NK-92 (cell line): ENCODE measurements around the gene NRTN.
"Not testable (repeated sequence)": the region's sequence is repeated elsewhere in the genome, so short reads cannot be mapped to it uniquely, and the experiment has no call there.

Source experiments
- DNase-seq: peaks from one replicate; lab custom pipeline; 2025; ENCODE audit not compliant: unreplicated experiment; lab: John Stamatoyannopoulos, UW

NRTN gene, protein sequence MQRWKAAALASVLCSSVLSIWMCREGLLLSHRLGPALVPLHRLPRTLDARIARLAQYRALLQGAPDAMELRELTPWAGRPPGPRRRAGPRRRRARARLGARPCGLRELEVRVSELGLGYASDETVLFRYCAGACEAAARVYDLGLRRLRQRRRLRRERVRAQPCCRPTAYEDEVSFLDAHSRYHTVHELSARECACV

DNA sequence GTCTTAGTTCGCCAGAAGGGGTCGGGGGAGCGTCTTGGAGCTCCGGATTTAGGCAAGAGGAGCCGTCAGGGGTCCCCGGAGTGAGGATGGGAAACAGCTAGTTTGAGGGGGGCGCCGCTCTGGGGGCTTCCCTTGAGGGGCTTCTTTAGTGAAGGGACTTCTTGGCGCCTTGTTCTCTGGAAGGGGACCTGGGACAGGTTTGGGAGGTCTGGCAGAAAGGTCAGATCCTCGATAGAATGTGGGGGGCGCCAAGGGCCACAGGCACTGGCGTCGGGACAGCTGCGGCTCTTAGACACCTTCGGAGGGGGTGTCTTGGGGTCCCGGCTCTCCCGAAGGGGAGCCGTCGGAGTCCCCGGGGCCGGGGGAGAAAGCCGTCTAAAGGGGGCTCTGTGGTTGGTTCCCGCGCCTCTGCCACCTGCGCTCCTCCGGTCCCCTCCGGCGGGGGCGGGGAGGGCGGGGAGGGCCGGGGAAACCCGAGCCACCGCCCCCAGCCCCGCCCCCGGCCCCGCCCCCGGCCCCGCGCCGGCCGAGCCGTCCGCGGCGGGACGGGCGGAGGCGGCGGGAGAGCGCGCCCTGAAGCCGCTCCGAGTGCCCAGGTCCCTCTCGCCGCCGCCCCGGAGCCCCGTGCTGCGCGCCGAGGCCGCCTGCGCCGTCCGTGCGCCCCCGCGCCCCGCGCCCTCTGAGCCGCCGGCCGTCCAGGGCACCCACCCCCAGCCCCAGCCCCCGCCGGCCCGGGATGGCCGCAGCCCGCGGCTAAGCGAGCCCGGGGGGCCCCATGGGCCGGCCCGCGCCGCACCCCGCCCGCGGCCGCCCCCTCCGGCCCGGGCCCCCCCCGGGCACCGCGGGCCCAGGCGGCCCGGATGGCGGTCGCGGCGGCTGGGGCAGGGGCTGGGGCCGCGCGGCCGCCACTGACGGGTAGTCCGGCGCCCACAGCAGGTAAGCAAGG lies at the start of gene NRTN:
Gene NRTN, plus strand, starts transcription at position 552 of the 946 bp plus-strand sequence. CDS start 19,099 bp downstream, outside the sequence.
- no peak for DNase-seq

DNA sequence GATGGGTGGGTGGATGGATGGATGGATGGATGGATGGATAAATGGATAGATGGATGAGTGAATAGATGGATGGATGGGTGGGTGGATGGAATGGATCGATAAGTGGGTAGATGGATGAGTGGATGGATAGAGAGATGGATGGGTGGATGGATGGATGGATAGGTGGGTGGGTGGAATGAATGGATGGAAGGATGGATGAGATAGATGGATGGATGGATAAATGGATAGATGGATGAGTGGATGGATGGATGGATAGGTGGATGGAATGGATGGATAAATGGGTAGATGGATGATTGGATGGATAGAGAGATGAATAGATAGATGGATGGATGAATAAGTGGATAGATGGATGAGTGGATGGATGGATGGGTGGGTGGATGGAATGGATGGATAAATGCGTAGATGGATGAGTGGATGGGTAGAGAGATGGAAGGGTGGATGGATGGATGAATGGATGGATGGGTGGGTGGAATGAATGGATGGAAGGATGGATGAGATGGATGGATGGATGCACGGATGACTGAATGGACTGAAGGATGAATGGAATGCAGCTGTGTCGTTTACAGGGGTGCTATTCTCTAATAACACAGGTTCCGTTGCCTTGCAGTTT lies 42.2 kb upstream of the NRTN start:
- DNase-seq, result no peak

DNA sequence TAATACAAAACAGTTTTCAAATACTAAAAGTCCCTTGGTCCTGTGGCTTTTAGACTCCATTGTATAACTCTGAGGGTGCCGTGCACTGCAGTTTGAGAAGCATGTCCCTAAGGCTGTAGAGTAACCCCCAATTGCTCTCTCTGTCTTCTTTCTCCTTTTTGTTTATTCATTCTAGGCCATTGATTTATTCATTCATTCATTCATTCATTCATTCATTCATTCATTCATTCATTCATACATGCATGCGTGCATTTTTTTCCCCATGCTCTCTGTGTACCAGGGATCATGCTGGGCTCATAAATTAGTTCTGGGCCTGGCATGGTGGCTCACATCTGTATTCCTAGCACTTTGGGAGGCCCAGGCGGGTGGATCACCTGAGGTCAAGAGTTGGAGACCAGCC lies 39.6 kb upstream of the NRTN start:
- no peak for DNase-seq

DNA sequence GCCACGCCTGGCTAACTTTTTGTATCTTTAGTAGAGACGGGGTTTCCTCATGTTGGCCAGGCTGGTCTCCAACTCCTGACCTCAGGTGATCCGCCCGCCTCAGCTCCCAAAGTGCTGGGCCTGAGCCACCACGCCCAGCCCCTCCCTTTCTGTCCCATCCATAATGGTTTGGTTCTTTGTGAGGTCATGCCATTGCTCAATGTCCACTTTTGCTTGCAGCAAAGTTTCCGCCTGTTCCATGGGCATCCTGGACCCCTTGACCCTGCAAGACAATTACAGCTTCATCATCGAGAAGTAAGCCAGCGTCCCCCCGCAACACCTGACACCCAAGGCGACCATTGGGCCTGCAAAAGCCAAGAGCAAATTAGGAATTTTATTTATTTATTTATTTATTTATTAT lies 36.9 kb upstream of the NRTN start:
- no peak for DNase-seq

DNA sequence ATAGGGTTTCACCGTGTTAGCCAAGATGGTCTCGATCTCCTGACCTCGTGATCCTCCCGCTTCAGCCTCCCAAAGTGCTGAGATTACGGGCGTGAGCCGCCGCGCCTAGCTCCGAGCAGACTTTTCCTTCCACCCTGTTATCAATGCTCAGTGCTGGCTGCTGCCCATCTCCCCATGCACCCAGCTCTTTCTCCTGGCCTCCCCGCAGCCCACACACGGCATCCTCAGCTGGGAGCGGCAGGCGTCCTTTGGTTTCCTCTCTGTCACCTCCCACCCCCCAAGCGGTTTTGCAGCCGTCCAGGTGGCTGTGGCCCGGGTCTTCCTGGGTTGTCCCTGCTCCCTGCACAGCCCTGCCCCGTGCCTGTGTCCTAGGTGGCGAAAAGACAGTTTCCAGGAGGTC lies 32.5 kb upstream of the NRTN start:
- DNase-seq, result no peak

DNA sequence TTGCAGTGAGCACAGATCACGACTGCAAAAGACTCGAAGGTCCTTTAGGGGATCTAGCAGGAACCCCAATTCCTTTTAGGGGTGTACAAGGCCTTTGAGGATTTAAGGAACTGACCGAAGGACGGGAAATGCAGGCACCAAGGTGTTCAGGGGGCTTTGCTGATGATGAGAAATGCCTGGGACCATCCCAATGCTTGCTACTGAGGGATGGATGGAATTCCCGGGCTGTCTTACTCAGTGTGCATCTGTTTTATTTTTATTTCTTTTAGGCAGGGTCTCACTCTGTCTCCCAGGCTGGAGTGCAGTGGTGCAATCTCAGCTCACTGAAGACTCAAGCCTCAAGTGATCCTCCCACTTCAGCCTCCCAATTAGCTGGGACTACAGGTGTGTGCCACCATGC lies 31.6 kb upstream of the NRTN start:
- no peak for DNase-seq

DNA sequence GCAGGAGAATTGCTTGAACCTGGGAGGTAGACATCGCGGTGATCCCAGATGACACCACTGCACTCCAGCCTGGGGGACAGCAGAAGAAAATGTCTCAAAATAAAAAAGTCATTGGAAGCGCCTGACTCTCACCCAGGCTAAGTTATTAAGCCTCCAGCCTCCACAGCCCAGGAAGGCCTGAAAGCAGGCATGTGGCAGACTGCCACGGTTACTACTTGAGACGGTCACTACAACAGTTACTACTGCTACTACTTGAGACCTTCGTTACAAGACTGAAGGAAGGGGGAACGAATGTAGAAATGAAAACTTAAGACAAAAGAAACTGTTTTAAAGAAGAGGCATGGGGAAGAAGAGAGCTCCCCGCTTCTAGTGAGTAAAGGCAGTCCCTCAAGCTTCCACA lies 29.9 kb upstream of the NRTN start:
- no peak for DNase-seq

DNA sequence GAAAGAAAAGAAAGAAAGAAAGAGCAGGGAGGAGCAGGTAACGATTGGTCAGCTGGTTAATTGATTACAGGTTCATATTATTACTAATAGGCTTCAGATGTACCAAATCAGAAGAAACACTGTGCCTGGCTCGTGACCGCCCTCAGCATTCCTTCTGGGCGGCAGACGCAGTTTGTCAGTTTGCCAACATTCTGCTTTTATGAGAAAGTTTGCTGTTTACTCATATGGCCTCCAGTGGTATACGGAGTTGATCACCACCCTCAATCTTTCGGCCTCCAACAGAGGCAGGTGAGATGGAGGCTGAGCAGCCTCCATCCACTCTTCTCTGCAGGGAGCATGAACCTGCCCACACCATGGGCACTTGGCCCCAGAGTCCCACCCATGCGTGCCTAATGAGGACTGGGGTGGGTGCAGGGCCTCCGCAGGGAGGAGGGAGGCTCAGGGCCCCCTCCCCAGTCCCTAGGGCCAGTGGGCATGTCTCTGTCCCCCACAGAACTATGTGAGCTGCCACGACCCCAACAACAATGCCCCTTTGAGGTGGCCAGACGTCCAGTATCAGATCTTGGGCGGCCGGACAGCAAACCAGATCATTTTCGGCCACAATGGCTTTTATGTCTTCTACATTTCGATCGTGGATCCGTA lies 29.1 kb upstream of the NRTN start:
- no peak for DNase-seq

DNA sequence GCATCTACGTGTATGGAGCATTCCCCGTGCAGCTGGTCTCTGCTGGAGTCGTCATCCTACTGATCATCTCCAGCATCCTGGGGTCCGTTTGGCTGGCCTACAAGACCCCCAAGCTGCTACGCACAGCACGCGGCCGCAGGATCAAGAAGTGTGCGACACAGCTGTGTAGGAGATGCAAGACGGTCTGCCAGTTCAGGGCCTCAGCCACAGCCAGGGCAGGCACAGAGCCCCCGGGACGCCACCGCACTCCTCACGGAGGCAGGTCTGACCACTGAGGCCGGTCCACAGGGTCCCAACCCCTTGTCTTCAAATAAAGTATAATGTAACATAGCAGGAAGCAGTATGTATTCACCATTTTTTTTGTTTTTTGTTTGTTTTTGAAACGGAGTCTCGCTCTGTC lies 26.5 kb upstream of the NRTN start:
- no peak for DNase-seq

DNA sequence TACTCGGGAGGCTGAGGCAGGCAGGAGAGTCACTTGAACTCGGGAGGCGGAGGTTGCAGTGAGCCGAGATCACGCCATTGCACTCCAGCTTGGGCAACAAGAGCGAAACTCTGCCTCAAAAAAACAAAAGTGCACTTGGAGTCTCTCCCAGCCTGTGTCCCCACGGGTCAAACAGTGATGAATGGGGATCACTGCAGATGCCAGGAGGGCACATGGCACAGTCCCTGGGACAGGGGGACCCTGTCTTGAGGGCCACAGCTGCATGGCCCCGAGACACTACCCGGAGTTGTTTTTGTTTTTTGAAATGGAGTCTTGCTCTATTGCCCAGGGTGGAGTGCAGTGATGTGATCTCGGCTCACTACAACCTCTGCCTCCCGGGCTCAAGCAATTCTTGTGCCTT lies 24.0 kb upstream of the NRTN start:
- not testable (repeated sequence) for DNase-seq

DNA sequence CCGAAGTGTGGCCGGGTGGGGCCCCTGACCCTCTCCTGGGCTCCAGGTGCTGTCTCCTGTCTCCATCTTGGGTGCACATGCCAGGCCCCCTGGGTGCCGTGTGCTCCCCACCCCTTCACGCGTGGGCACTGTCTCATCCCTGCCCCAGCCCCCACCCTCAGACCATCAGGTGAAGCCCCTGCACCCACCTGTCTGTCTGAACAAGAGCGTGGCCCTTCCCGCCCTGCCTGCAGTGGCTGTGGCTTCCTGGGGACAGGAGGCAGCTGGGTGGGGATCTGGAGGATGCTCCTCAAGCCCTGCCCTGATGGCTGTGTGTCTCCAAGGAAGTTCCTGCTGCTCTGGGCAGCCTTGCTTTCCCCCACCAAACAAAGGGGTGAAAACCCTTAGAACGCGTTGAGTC lies 22.5 kb upstream of the NRTN start:
- no peak for DNase-seq

DNA sequence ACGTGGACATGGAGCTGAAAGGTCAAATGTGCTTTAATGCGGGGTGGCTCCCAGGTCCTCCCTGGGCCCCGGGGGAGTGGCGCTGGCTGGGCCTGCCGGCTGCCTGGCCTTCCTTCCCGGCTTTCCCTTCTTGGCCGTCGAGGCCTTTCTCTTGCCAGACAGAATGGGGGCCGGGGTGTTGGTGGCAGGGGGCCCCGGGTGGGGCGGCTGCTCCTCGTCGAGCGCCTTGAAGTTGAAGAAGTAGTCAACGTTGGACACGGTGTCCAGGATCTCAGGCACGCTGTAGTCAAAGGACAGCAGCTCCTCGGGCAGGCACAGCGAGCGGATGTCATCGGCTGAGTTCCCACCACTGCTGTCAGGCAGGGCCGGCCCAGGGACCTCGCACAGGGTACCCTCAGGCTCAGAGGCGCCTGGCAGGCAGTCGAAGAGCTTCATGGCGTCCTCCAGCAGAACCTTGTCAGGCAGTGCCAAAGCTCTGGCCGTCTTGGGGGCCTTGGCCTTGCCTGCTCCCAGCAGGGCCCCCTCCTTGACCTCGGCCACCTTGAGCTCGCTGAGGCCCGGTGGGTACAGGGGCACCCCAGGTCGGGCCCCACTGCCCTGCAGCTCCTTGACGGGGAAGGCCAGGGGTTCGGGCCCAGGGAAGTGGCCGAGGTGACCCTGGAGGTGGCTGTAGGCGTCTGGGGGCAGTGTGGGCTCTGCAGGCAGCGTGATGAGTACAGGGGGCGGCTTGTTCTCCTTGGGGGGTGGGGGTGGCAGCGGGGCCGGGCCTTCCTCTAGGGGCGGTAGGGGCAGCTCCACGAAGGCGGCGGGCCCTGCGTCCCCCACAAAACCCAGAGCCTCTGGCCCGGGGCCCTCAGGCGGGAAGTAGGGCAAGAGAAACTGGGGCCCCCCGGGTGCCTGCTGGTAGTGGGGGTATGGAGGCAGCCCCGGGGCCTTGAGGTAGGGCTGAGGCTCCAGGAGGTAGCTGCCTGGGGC lies 21.6 kb upstream of the NRTN start:
- no peak for DNase-seq

DNA sequence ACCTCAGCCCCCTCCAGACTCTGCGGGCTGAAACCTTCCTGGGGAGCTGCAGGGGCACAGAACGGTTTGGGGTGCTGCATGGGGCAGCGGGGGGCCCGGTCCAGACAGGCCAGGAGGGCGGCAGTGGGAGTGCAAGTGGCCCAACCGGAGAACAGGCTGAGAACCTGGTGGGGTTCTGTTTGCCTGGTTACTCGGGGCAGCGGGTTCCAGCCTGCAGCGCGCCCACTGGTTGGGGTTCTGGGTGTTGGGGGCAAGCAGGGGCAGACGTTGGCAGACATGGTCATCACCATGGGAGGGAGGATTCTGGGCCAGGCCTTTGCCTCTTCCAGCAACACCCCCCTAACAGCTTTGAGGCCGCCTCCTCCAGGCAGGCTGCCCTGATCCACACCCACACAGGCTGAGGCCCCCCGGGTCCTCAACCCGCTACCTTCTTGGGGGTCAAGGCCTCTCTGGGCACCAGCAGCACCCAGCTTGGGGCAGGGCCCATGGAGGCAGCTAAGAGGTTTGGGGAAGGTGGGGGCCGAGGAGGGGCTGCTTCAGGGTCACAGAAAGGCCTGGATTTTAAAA lies 20.2 kb upstream of the NRTN start, which contains the start of gene PRR22:
Gene PRR22, minus strand, starts transcription at position 166 of the 567 bp plus-strand sequence. Its CDS starts 86 bp downstream, at position 80.
- no peak for DNase-seq

DNA sequence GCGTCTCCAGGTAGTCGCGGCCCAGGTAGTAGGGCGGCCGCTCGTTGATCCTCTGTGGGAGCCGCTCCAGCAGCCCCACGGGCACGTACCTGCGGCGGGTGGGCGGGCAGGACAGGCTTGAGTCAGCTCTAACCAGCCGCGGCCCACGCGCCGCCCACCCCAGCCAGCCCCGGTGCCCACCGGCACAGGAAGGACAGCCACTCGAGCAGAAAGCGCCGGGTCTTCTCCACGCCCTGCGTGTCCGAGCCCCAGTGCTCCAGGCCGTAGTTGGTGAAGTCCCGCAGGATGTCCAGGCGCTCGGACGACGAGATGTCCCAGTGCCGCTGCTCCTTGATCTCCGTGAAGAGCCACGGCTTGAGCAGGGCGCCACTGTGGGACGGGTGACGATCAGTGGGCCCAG lies 19.4 kb upstream of the NRTN start:
- no peak for DNase-seq

DNA sequence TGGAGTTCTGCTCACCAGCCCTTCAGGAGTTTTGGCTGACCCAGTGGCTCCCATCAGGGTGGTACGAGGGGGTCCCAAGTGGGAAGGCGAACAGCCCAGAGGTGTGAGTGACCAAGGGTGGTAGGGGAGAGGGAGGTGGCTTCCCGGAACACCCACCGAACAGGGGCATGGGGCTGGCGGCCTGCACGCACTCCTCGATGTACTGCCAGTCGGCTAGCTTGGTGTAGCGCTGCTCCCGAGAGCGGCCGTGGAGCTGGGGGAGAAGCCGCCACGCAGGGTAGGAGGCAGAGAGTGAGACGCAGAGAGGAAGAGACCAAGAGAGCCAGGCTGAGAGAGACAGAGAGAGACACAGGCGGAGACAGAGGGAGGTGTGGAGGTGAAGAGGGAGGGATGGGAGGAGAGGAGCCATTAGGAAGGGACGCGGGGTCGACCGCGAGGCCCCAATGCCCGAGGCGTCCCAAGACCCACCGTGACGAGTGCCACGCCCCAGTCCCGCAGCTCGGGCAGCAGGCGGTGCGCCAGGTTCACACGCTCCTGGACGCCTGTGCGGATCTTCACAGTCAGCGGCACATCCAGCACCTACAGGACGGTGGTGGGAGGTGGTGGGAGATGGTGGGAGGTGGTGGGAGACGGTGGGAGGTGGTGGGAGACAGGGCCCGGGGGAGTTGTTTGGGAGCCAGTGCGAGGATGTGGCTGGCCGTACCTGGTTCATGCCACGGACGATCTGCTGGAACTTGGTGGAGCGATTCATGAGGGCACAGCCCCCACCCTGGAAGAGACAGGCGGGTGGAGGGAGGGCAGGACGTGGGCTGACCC lies 18.1 kb upstream of the NRTN start:
- no peak for DNase-seq

DNA sequence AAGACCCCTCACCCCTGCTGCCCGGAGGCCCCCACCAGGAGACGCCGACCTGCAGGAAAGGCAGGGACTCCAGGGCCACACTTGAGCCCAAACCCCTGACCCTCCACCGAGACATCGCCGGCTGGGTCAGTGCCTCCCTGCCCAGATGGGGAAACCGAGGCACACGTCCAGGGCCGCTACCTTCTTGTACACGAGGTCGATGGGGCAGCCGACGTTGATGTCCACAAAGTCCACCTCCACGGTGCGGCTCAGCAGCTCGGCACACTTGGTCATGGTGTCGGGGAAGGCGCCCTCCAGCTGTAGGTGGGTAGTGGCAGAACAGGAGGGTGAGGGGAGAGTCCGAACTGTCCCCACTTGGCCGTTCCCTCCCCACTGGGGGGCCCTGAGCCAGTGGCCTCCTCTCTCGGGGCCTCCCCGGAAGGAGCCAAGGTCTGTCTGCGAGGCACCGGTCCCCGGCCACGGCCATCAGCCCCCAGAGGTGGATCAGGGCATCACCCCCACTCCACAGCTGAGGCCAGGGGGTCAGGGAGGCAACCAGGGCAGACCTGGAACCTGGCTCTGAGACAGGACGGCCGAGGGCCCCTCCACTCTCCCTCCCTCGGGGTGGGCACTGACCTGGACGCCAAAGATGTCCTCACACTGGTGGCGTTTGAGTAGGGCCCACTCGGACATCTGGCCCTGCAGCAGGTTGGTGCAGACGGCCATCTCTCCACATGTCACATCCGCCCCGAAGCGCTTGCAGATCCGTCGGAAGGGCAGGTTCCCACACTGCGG lies 17.3 kb upstream of the NRTN start:
- no peak for DNase-seq

DNA sequence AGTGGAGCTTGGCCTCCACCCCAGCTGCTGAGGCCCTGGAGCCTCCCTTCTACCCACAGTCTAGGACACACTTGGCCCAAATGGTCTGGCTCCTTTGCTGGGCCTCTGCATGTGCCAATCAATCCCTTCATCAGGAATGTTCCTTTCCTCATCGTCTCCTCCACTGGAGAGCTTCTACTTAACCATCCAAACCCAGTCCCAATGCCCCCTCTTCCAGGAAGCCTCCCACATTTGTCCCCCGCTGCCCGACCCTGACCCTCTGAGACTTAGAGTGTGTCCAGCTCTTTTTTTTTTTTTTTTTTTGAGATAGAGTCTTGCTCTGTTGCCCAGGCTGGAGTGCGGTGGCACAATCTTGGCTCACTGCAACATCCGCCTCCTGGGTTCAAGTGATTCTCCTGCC lies 16.4 kb upstream of the NRTN start:
- no peak for DNase-seq

DNA sequence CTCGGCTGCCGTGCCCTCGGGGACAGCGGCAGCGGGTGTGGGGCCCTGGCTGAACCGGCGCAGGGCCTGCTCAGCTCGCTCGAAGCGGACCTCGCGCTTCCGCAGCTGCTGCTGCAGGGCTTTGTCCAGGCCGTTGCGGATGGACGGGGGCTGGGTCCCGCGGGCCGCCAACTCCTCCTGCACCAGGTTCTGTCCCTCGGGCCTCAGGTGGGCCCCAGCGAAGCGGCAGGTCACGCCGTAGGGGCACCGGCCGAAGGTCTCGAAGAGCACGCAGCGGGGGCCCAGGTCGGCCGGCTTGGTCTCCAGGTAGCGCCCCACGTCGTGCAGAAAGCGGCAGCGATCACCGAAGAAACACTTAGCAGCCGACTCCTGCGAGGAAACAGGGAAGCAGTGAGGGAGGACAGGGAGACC lies 15.5 kb upstream of the NRTN start:
- no peak for DNase-seq
